GM18526 (cell line): Measurements from ENCODE around the gene HS3ST5.

Experiments used
- POLR2A ChIP-seq: IDR thresholded peaks from 3 replicates; pipeline ENCODE4 v1.6.1; 2011; ENCODE audit not compliant: insufficient read length; ENCODE audit errors: extremely low read depth

Gene HS3ST5

DNA sequence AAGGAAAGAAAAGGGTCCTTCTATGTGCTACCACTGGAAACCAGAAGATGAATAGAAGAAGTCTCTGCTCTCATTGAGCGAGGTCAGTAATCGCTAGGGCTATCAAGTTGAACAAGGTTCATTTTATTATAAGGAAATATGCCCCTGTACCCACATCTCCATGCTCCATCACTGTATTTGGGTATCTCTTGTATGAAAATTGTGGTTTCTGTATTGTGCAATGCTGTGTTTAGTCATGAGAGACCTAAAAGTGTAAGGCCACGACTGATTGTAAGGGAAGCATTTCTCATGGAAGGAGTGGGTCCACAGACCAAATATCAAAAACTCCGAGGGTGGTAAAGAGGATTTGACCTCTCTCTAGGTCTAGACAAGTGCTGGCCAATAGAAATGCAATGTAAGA, 3.6 kb upstream of the HS3ST5 start:
- TF ChIP-seq POLR2A: no peak

DNA sequence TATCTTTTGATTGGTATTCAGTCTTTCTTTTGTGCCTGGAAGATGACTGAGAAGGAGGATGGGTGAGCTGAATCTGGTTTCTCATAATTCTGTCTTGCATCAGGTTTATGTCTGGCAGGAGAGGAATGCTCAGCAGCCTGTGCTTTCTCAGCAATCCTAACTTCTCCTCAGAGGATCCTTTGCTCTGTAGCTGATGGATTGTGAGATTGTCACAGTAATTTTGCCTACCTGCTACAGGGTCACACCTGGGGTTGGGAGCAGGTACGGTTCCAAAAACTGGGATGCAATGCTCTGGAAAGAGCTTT, 2.1 kb upstream of the HS3ST5 start:
- no peak for TF ChIP-seq POLR2A

- no peak for TF ChIP-seq POLR2A
These were observed 1.6 kb upstream of the HS3ST5 start for GRCh38 chr6:114344246-114344970.

- TF ChIP-seq POLR2A: no peak
These were observed 940 bp upstream of the HS3ST5 start for GRCh38 chr6:114343782-114344144.

DNA sequence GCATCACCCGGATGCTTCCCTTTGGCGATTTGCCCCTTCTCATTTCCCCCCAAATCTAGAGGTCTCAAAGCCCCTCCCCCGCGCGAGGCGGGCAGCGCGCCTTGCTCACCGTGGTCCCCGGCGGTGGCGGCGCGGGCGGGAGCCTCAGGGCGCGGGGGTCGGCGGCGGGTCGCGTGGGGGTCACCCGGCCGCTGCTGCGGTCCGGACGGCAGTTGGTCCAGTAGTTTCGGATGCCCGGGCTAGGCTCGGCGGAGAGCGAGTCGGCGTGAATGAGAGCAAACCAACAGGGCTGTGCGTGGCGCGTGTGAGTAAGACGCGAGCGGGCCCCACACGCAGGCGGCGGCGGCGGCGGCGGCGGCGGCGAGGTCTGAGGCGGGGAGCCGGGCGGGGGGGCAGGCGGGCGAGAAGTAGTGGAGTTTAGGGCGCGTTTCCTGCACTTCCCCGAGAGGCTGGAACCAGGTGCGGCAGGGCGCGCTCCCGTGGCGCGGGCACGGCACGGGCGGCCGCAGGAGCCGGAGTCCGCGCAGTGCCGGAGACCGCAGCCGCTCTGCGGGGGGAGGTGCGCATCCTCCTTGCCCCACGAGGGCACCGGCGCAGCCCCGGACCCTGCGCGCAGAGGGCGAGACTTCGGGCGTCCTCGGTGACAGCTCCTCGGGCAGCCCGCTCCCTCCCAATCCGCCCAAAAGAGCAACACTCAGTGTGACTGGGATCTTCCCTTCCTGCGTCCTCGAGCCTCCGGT, 567 bp downstream of the HS3ST5 start:
- TF ChIP-seq POLR2A: no peak

DNA sequence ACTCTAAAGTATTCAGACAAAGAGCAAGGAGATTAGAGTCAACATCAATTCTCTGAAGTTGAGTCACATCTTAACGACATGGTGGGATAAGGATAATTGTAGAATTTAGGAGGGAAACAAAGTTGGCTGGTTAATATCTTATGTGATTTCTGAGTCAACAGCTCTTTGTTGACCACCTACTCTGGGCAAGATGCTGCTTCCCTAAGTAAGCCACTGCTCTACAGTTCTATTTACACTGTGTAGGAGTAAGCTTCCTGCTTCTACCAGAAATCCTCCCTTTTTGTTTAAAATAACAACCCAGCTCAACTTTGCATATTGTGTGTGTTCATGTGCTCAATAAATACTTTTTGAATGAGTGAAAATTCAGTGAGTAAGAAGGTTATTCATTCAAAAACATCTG, 3.1 kb downstream of the HS3ST5 start:
- TF ChIP-seq POLR2A: no peak

DNA sequence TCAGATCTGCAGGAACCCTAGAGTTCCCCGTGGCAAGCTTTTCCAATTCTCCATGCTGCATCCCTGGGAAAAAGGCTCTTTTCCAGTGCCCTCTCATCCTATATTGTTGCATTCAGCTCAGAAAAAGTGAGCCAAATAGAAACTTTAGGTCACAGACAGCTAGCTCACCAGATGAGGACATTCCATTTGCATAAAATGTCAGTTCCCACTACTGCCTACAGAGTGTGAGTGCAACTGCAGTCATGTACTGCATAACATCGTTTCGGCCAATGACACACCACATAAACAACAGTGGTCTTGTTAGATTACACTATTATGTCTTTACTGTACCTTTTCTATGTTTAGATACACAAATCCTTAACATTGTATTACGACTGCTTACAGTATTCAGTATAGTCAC, 8.6 kb downstream of the HS3ST5 start:
- TF ChIP-seq POLR2A: no peak

GRCh38 chr6:114327074-114327473, 15.7 kb downstream of the HS3ST5 start:
- no peak for TF ChIP-seq POLR2A

GRCh38 chr6:114323784-114324183, 19.0 kb downstream of the HS3ST5 start:
- TF ChIP-seq POLR2A: no peak

DNA sequence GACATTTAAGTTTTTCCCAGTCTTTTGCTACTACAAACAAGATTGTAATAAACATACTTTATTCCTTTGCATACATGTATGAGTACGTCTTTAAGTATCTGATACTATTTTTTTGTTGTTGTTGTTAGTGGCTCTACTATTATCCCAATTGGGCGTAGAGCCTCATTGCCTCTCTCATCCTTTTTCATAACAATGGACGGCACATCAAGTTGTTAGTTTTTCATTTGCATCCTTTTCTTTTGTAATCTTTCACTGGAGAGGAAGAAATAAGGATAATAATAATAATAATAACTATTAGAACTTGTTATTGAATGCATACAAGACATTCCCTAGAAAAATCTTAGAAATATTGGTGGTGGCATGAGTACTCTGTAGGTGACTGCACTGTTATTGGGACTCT, 23.1 kb downstream of the HS3ST5 start:
- no peak for TF ChIP-seq POLR2A

GRCh38 chr6:114315831-114316595, 26.8 kb downstream of the HS3ST5 start:
- no peak for TF ChIP-seq POLR2A

GRCh38 chr6:114312931-114313330, 29.9 kb downstream of the HS3ST5 start:
- TF ChIP-seq POLR2A: no peak

DNA sequence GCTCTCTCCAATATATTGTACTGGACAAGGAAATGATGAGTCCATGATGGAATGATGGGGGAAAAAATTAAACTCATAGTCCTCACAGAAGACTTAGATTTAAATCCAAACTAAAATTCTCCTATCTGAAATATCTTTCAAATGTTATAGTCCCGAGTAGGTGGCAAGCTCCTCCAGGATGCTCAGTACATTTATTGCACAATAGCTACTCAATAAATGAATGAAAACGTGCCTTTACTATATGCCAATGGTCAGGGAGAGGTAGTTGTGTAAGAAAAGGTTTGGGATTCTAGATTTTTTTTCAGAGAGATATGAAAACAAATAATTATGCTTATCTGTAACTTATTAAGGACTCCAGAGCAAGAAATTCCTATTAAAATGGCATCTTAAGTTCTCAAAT, 32.8 kb downstream of the HS3ST5 start:
- TF ChIP-seq POLR2A: no peak

- no peak for TF ChIP-seq POLR2A
These were observed 38.4 kb downstream of the HS3ST5 start for GRCh38 chr6:114304304-114304887.

GRCh38 chr6:114301596-114302219, 41.1 kb downstream of the HS3ST5 start:
- TF ChIP-seq POLR2A: no peak
